GM12878 (cell line): ENCODE data around the gene MEGF6.

Experiments used
- ATF7 ChIP-seq: fragments of 450-650 bp; IDR thresholded peaks from 2 replicates; pipeline ENCODE4 v1.6.1; 2016; ENCODE audit warnings: low read depth, mild to moderate bottlenecking
- BHLHE40 ChIP-seq, 2 experiments: fragments of 450-650 bp in 1 of 2; IDR thresholded peaks; 2 replicates each; pipeline ENCODE4 v1.6.1; 2011 to 2017; ENCODE audit warnings: low read depth in 2 of 2, borderline replicate concordance in 1 of 2, improper control_type of control experiment in 1 of 2, low read length in 1 of 2, mild to moderate bottlenecking in 1 of 2
- CTCF ChIP-seq, 3 experiments: IDR thresholded peaks in 2 of 3; conservative IDR thresholded peaks in 1 of 3; 2 replicates each; pipeline ENCODE4 v1.5.1; 2011; ENCODE audit warnings: low read depth in 3 of 3, low read length in 3 of 3, mild to moderate bottlenecking in 3 of 3, control low read depth in 2 of 3, moderate library complexity in 2 of 3, inconsistent platforms in 1 of 3, mixed read lengths in 1 of 3; ENCODE audit not compliant: control insufficient read depth in 2 of 3, insufficient read depth in 1 of 3; ENCODE audit errors: extremely low read depth in 1 of 3
- EP300 ChIP-seq, 2 experiments: fragments of 150-350 bp in 1 of 2; IDR thresholded peaks; 2 replicates each; pipeline ENCODE4 v1.6.1; 2011 to 2012; ENCODE audit warnings: low read depth in 2 of 2, low read length in 2 of 2, borderline replicate concordance in 1 of 2, improper control_type of control experiment in 1 of 2, inconsistent platforms in 1 of 2; ENCODE audit not compliant: control insufficient read depth in 1 of 2
- JUNB ChIP-seq: IDR thresholded peaks from 2 replicates; pipeline ENCODE4 v1.6.1; 2016; ENCODE audit warnings: antibody characterized with exemption, mild to moderate bottlenecking
- KDM1A ChIP-seq: fragments of 200-600 bp; sonication (generic); IDR thresholded peaks from 2 replicates; pipeline ENCODE4 v1.6.1; 2016; ENCODE audit warnings: borderline replicate concordance
- POLR2A ChIP-seq: IDR thresholded peaks from 2 replicates; pipeline ENCODE4 v1.6.1; 2011; ENCODE audit warnings: low read depth, mild to moderate bottlenecking, low read length
- SIX5 ChIP-seq: IDR thresholded peaks from 2 replicates; pipeline ENCODE4 v1.6.1; 2011; ENCODE audit warnings: mild to moderate bottlenecking, low read depth, low read length, moderate library complexity; ENCODE audit not compliant: severe bottlenecking
- TAF1 ChIP-seq: IDR thresholded peaks from 2 replicates; pipeline ENCODE4 v1.6.1; 2011; ENCODE audit warnings: mild to moderate bottlenecking, low read depth, low read length, borderline replicate concordance
- TCF3 ChIP-seq: IDR thresholded peaks from 2 replicates; pipeline ENCODE4 v1.6.1; 2012; ENCODE audit warnings: low read depth, mild to moderate bottlenecking, low read length, borderline replicate concordance; ENCODE audit not compliant: insufficient read depth
- USF2 ChIP-seq: IDR thresholded peaks from 2 replicates; pipeline ENCODE4 v1.6.1; 2011; ENCODE audit warnings: low read depth, low read length, improper control_type of control experiment, borderline replicate concordance
- ZNF217 ChIP-seq: fragments of 450-650 bp; IDR thresholded peaks from 2 replicates; pipeline ENCODE4 v1.6.1; 2017; ENCODE audit warnings: antibody characterized with exemption, mild to moderate bottlenecking

GRCh38 chr1:3602375-3602774, 8.9 kb downstream of the MEGF6 start:
- no peak for TF ChIP-seq KDM1A
- no peak for TF ChIP-seq ZNF217
- no peak for TF ChIP-seq JUNB
- TF ChIP-seq CTCF (IDR thresholded peaks at IDR 0.05 in 2 of 3, conservative IDR thresholded peaks at IDR 0.05 in 1 of 3; ENCODE audit: control insufficient read depth in 2 of 3, extremely low read depth in 1 of 3, insufficient read depth in 1 of 3, low read depth in 3 of 3, low read length in 3 of 3), result no peak
- no peak for TF ChIP-seq TAF1
- no peak for TF ChIP-seq BHLHE40 (IDR thresholded peaks at IDR 0.05; ENCODE audit: borderline replicate concordance in 1 of 2, low read depth in 2 of 2, low read length in 1 of 2)
- no peak for TF ChIP-seq EP300 (IDR thresholded peaks at IDR 0.05; ENCODE audit: borderline replicate concordance in 1 of 2, control insufficient read depth in 1 of 2, low read depth in 2 of 2, low read length in 2 of 2)
- TF ChIP-seq TCF3, result no peak
- no peak for TF ChIP-seq USF2
- TF ChIP-seq POLR2A, result no peak
- no peak for TF ChIP-seq SIX5
- TF ChIP-seq ATF7, result no peak
